Measurements from ENCODE around the gene B4GALT6.

DNA sequence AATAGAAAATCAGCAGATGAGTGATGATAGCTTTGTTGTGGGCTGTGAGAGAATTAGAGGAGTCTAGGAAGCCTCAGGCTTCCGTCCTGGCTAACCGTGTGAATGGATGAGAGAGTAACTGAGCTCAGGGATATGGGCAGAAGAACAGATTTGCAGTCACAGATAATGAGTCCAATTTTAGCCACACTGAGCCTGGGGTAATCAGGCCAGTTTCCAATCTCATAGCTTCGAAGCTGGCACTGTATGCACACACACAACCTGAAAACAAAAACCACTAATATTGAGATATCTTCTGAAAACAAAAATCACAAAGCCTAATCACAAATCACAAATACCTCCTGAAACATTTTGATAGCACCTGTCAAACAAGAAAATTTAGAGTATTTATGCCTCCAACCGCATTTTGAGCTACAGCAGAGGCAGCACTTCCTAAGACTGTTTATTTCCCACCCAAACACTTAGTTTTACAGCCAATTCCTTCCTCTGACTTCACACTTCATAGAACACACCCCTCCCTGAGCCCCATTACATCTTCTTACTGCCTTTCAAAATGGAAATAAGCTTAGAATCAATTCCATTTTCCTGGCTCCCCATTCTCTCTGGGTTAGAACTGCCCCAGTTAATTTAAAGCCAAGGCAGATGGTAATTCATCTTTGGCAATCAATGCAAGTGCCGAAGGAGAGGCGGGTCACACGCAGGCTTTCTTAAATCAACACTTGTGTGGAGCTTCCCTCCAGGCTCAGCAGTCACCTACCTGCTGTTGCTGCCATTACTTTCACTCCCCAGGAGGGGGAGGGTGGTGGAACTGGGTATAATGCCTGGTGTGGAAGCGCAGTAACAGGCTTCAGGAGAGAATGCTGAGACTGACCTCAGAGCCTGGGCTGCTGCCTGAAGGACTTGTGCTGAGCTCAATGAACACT, 73.8 kb downstream of the B4GALT6 start:
- TF ChIP-seq POLR2A (IDR thresholded peaks at IDR 0.05; ENCODE audit: low read depth, low read length) (no peak), TAF1 (IDR thresholded peaks at IDR 0.05; ENCODE audit: low read depth, low read length) (no peak)

Data from GM12891 (cell line).